HepG2 (cell line): ENCODE measurements around the gene RPS6KL1. TPM values are rescaled to one million over a fixed set of nuclear protein-coding genes. Genes with fewer than 3 reads are reported as not detected.

Experiments used
- EP300 ChIP-seq, 3 experiments: sonication (generic) in 1 of 3; formaldehyde crosslinking in 1 of 3; IDR thresholded peaks; 2 replicates each; pipeline versions ENCODE4 v1.5.1 to v1.6.1; 2011 to 2020; ENCODE audit warnings: low read depth in 2 of 3, low read length in 2 of 3, borderline replicate concordance in 1 of 3, improper control_type of control experiment in 1 of 3, mild to moderate bottlenecking in 1 of 3, missing genetic modification reagents in 1 of 3, moderate library complexity in 1 of 3
- GTF3A ChIP-seq: sonication (generic); formaldehyde crosslinking; conservative IDR thresholded peaks from 2 replicates; pipeline ENCODE4 v1.4.0; 2020; ENCODE audit warnings: mild to moderate bottlenecking, missing genetic modification reagents
- HES4 ChIP-seq: sonication (generic); formaldehyde crosslinking; IDR thresholded peaks from 2 replicates; pipeline ENCODE4 v1.9.0; 2021; ENCODE audit warnings: mild to moderate bottlenecking, missing genetic modification reagents, borderline replicate concordance
- HMG20B ChIP-seq: conservative IDR thresholded peaks from 2 replicates; pipeline ENCODE4 v1.6.1; 2016; ENCODE audit warnings: missing genetic modification reagents, missing compliant biosample characterization
- HNF4A ChIP-seq: sonication (generic); formaldehyde crosslinking; IDR thresholded peaks from 2 replicates; pipeline ENCODE4 v1.4.0; 2020; ENCODE audit warnings: missing genetic modification reagents
- KMT2B ChIP-seq: IDR thresholded peaks from 2 replicates; pipeline ENCODE4 v1.6.1; 2016; ENCODE audit warnings: missing genetic modification reagents, missing compliant biosample characterization
- NFKB2 ChIP-seq: sonication (generic); formaldehyde crosslinking; IDR thresholded peaks from 2 replicates; pipeline ENCODE4 v1.4.0; 2020; ENCODE audit warnings: missing genetic modification reagents, borderline replicate concordance
- NR2C2 ChIP-seq: sonication (generic); formaldehyde crosslinking; IDR thresholded peaks from 2 replicates; pipeline ENCODE4 v1.4.0; 2020; ENCODE audit warnings: missing genetic modification reagents, mild to moderate bottlenecking, moderate library complexity, borderline replicate concordance
- NRL ChIP-seq: sonication (generic); formaldehyde crosslinking; IDR thresholded peaks from 2 replicates; pipeline ENCODE4 v1.5.0; 2020; ENCODE audit warnings: missing genetic modification reagents, mild to moderate bottlenecking, moderate library complexity, borderline replicate concordance
- SOX5 ChIP-seq: IDR thresholded peaks from 2 replicates; pipeline ENCODE4 v1.6.1; 2016; ENCODE audit warnings: borderline replicate concordance
- ZFP37 ChIP-seq: sonication (generic); formaldehyde crosslinking; IDR thresholded peaks from 2 replicates; pipeline ENCODE4 v1.4.0; 2020; ENCODE audit warnings: missing genetic modification reagents, borderline replicate concordance
- ZKSCAN1 ChIP-seq: fragments of 150-350 bp; IDR thresholded peaks from 2 replicates; pipeline ENCODE4 v1.6.1; 2014; ENCODE audit warnings: low read length
- ZMAT3 ChIP-seq: sonication (generic); formaldehyde crosslinking; conservative IDR thresholded peaks from 2 replicates; pipeline ENCODE4 v1.7.0; 2021; ENCODE audit warnings: missing genetic modification reagents
- ZNF263 ChIP-seq: sonication (generic); formaldehyde crosslinking; IDR thresholded peaks from 2 replicates; pipeline ENCODE4 v1.4.0; 2020; ENCODE audit warnings: missing genetic modification reagents
- polyA plus RNA-seq, 8 experiments: library from polyadenylated mRNA; depleted of rRNA in 3 of 8; stranded (reverse) in 7 of 8; unstranded in 1 of 8; fragments of >200 nt; fragmentation: Illumina TruSeq in 4 of 8; extraction: Trizol in 4 of 8; gene quantifications; 2 replicates each; pipeline versions ENCODE4 v1.2.1 to v1.2.3, GENCODE V29; 2011 to 2016; ENCODE audit warnings: low read depth in 4 of 8, missing spikeins in 1 of 8, mixed read lengths in 1 of 8; ENCODE audit not compliant: insufficient read depth in 1 of 8
- total RNA-seq, 5 experiments: library from RNA; depleted of rRNA; stranded (reverse); fragments of >200 nt; fragmentation: Illumina TruSeq; extraction: Trizol; gene quantifications; 2 replicates each; pipeline ENCODE4 v1.2.3, GENCODE V29; 2016; ENCODE audit warnings: low read depth in 1 of 5
- TF ChIP-seq, protein P1 (sequence below): sonication (generic); formaldehyde crosslinking; IDR thresholded peaks from 2 replicates; pipeline ENCODE4 v1.5.1; 2020; ENCODE audit warnings: mild to moderate bottlenecking, missing genetic modification reagents, moderate library complexity
- TF ChIP-seq, protein P2 (sequence below): sonication (generic); formaldehyde crosslinking; IDR thresholded peaks from 2 replicates; pipeline ENCODE4 v1.9.0; 2021; ENCODE audit warnings: missing genetic modification reagents, borderline replicate concordance
- TF ChIP-seq, protein P3 (sequence below): sonication (generic); formaldehyde crosslinking; IDR thresholded peaks from 2 replicates; pipeline ENCODE4 v1.8.0; 2022; ENCODE audit warnings: mild to moderate bottlenecking, missing genetic modification reagents; ENCODE audit not compliant: insufficient replicate concordance
- TF ChIP-seq, protein P4 (sequence below): sonication (generic); formaldehyde crosslinking; conservative IDR thresholded peaks from 2 replicates; pipeline ENCODE4 v1.4.0; 2020; ENCODE audit warnings: mild to moderate bottlenecking, missing genetic modification reagents, moderate library complexity

RPS6KL1 gene
- total and polyA plus RNA-seq, 2 of the 13 experiments (the other 11 are each of a cell fraction or from before 2014, with no cell fraction given): 6.5 to 11.5 TPM

DNA sequence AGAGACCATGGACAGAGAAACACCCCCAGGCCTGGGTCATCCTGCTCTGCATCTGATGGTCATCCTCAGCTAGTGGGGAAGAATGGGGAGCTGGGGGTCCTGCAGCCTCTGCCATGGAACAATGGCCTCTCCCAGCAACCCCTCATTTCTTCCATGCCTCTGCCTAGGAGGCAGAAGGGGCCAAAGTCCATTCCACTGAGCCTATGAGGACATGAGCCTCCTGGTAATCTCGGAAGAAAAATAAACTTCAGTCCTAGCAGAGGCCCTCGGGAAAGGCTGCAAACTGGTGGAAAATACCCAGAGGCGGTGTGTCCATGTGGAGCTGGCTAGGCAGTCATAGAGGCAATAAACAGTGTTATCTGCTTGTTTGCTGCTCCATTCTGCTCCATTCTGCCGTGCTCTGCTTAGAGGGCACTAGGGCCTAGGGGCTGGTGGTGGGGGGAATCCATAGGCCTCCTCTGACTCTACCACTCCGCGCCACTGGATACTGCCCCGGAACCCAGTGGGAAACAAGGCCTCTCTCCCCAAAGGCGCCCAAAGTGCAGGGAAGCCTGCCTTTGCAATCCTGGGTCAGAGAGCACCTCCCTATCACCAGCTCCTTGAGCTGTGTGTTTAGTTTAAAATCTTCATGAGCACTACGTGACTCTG, 27.9 kb upstream of the RPS6KL1 start (continued):
- TF ChIP-seq NR2C2 (CRISPR knock-in tag): peak; percentile 55; the same call in 1 of the 2 replicates
- no peak for TF ChIP-seq KMT2B (CRISPR knock-in tag)
- 0 out of 2 replicates have a peak, but pooled peaks have one; percentile 28 for TF ChIP-seq GTF3A (CRISPR knock-in tag)
- TF ChIP-seq ZFP37 (CRISPR knock-in tag): 0 out of 2 replicates have a peak, but pooled peaks have one; percentile 56
- TF ChIP-seq NRL (CRISPR knock-in tag): peak; percentile 62; the same call in 1 of the 2 replicates
- TF ChIP-seq HNF4A (CRISPR knock-in tag): peak; percentile 93
- TF ChIP-seq HMG20B: no peak
- peak; percentile 50; the same call in 1 of the 2 replicates for TF ChIP-seq HES4 (CRISPR knock-in tag)
- TF ChIP-seq EP300 (IDR thresholded peaks at IDR 0.05; ENCODE audit: low read depth in 2 of 2, low read length in 2 of 2): peak in 1 of 2 experiments; percentile 12; a peak in 1 of 4 replicates
- TF ChIP-seq EP300 (CRISPR knock-in tag; IDR thresholded peaks at IDR 0.05; ENCODE audit: borderline replicate concordance): no peak
- no peak for TF ChIP-seq ZKSCAN1
- TF ChIP-seq, protein P1, sequence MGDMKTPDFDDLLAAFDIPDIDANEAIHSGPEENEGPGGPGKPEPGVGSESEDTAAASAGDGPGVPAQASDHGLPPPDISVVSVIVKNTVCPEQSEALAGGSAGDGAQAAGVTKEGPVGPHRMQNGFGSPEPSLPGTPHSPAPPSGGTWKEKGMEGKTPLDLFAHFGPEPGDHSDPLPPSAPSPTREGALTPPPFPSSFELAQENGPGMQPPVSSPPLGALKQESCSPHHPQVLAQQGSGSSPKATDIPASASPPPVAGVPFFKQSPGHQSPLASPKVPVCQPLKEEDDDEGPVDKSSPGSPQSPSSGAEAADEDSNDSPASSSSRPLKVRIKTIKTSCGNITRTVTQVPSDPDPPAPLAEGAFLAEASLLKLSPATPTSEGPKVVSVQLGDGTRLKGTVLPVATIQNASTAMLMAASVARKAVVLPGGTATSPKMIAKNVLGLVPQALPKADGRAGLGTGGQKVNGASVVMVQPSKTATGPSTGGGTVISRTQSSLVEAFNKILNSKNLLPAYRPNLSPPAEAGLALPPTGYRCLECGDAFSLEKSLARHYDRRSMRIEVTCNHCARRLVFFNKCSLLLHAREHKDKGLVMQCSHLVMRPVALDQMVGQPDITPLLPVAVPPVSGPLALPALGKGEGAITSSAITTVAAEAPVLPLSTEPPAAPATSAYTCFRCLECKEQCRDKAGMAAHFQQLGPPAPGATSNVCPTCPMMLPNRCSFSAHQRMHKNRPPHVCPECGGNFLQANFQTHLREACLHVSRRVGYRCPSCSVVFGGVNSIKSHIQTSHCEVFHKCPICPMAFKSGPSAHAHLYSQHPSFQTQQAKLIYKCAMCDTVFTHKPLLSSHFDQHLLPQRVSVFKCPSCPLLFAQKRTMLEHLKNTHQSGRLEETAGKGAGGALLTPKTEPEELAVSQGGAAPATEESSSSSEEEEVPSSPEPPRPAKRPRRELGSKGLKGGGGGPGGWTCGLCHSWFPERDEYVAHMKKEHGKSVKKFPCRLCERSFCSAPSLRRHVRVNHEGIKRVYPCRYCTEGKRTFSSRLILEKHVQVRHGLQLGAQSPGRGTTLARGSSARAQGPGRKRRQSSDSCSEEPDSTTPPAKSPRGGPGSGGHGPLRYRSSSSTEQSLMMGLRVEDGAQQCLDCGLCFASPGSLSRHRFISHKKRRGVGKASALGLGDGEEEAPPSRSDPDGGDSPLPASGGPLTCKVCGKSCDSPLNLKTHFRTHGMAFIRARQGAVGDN (CRISPR knock-in tag): peak; percentile 47
- TF ChIP-seq NFKB2 (CRISPR knock-in tag): no peak
- no peak; the same call in 1 of the 2 replicates for TF ChIP-seq SOX5
- TF ChIP-seq, protein P2, sequence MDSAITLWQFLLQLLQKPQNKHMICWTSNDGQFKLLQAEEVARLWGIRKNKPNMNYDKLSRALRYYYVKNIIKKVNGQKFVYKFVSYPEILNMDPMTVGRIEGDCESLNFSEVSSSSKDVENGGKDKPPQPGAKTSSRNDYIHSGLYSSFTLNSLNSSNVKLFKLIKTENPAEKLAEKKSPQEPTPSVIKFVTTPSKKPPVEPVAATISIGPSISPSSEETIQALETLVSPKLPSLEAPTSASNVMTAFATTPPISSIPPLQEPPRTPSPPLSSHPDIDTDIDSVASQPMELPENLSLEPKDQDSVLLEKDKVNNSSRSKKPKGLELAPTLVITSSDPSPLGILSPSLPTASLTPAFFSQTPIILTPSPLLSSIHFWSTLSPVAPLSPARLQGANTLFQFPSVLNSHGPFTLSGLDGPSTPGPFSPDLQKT (CRISPR knock-in tag): no peak
- TF ChIP-seq, protein P3, sequence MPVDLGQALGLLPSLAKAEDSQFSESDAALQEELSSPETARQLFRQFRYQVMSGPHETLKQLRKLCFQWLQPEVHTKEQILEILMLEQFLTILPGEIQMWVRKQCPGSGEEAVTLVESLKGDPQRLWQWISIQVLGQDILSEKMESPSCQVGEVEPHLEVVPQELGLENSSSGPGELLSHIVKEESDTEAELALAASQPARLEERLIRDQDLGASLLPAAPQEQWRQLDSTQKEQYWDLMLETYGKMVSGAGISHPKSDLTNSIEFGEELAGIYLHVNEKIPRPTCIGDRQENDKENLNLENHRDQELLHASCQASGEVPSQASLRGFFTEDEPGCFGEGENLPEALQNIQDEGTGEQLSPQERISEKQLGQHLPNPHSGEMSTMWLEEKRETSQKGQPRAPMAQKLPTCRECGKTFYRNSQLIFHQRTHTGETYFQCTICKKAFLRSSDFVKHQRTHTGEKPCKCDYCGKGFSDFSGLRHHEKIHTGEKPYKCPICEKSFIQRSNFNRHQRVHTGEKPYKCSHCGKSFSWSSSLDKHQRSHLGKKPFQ: peak; percentile 11
- TF ChIP-seq ZMAT3 (CRISPR knock-in tag): peak; percentile 93; the same call in 1 of the 2 replicates
- TF ChIP-seq ZNF263 (CRISPR knock-in tag): 0 out of 2 replicates have a peak, but pooled peaks have one; percentile 6
- TF ChIP-seq, protein P4, sequence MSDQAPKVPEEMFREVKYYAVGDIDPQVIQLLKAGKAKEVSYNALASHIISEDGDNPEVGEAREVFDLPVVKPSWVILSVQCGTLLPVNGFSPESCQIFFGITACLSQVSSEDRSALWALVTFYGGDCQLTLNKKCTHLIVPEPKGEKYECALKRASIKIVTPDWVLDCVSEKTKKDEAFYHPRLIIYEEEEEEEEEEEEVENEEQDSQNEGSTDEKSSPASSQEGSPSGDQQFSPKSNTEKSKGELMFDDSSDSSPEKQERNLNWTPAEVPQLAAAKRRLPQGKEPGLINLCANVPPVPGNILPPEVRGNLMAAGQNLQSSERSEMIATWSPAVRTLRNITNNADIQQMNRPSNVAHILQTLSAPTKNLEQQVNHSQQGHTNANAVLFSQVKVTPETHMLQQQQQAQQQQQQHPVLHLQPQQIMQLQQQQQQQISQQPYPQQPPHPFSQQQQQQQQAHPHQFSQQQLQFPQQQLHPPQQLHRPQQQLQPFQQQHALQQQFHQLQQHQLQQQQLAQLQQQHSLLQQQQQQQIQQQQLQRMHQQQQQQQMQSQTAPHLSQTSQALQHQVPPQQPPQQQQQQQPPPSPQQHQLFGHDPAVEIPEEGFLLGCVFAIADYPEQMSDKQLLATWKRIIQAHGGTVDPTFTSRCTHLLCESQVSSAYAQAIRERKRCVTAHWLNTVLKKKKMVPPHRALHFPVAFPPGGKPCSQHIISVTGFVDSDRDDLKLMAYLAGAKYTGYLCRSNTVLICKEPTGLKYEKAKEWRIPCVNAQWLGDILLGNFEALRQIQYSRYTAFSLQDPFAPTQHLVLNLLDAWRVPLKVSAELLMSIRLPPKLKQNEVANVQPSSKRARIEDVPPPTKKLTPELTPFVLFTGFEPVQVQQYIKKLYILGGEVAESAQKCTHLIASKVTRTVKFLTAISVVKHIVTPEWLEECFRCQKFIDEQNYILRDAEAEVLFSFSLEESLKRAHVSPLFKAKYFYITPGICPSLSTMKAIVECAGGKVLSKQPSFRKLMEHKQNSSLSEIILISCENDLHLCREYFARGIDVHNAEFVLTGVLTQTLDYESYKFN (CRISPR knock-in tag): peak; percentile 85
